SJSA1 (cell line): ENCODE measurements around the gene SCNM1. TPM values are rescaled to one million over a fixed set of nuclear protein-coding genes. Genes with fewer than 3 reads are reported as not detected.

Source experiments
- DNase-seq, 2 experiments: peaks; one replicate each; pipeline ENCODE4 v3.0.0-alpha.2; 2015 to 2020; ENCODE audit warnings: low spot score in 2 of 2, low read depth in 1 of 2
- H3K27ac ChIP-seq: fragments of 250-450 bp; sonication (Bioruptor Pico); 2 replicates; pipeline ENCODE4 v1.5.1; 2020; ENCODE audit warnings: mild to moderate bottlenecking, moderate library complexity
- H3K27me3 ChIP-seq: fragments of 250-450 bp; sonication (Bioruptor Pico); replicated peaks from 2 replicates; pipeline ENCODE4 v1.5.1; 2020; ENCODE audit warnings: mild to moderate bottlenecking, moderate library complexity
- H3K36me3 ChIP-seq: fragments of 250-450 bp; sonication (Bioruptor Pico); 2 replicates; pipeline ENCODE4 v1.5.1; 2020; ENCODE audit warnings: mild to moderate bottlenecking
- H3K4me1 ChIP-seq: fragments of 250-450 bp; sonication (Bioruptor Pico); replicated peaks from 2 replicates; pipeline ENCODE4 v1.6.1; 2021; ENCODE audit warnings: mild to moderate bottlenecking
- H3K4me3 ChIP-seq: fragments of 250-450 bp; sonication (Bioruptor Pico); 2 replicates; pipeline ENCODE4 v1.5.1; 2020; ENCODE audit warnings: mild to moderate bottlenecking
- H3K9me3 ChIP-seq: fragments of 250-450 bp; sonication (Bioruptor Pico); replicated peaks from 2 replicates; pipeline ENCODE4 v1.5.1; 2020; ENCODE audit warnings: mild to moderate bottlenecking
- total RNA-seq: library from RNA; depleted of rRNA; stranded (reverse); fragments of >200 nt; shearing (Covaris generic); gene quantifications from 2 replicates; pipeline ENCODE4 v1.2.3, GENCODE V29; 2014

SCNM1 gene
- total RNA-seq, 1 experiment from 2014 or later = 62.9 TPM

GRCh38 chr1:151142411-151143056, 23.4 kb upstream of the SCNM1 start:
- Histone ChIP-seq H3K27ac (no peak overlapping the region), H3K4me3 (no peak overlapping the region), H3K36me3 (no peaks in the 10 kb centered on the region), H3K9me3 (no peaks in the 10 kb centered on the region), H3K27me3 (no peaks in the 10 kb centered on the region), H3K4me1 (peaks cover 12% of the 10 kb centered on the region)
- DNase-seq = no peak

DNA sequence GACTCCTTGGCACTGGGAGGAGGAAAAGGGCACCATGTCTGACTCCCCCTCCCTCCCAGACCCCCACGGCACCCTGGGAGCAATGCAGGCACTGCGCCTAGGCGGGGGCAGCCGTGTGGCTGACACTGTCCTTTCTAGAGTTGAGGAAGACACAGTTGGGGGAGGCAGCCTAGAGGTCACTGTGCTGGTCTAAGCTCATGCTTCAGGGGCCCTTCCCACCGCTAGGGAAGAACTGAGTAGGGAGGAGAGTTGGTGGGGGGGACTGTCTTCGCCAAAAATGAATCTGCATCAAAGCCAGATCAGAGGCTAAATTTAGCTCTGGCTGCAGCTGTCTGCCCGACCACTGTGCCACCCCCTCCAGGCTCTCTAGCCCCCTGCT, 22.9 kb upstream of the SCNM1 start:
- Histone ChIP-seq H3K36me3 (no peaks in the 10 kb centered on the region), H3K9me3 (no peaks in the 10 kb centered on the region), H3K27me3 (no peaks in the 10 kb centered on the region), H3K27ac (no peak overlapping the region), H3K4me1 (peaks cover 16% of the 10 kb centered on the region), H3K4me3 (no peak overlapping the region)
- no peak for DNase-seq

- Histone ChIP-seq H3K4me1 (peaks cover 16% of the 10 kb centered on the region), H3K36me3 (no peaks in the 10 kb centered on the region), H3K9me3 (no peaks in the 10 kb centered on the region), H3K27me3 (no peaks in the 10 kb centered on the region), H3K27ac (no peak overlapping the region), H3K4me3 (no peak overlapping the region)
- DNase-seq = no peak
These were observed 22.0 kb upstream of the SCNM1 start for GRCh38 chr1:151143986-151144385.

- peaks cover 16% of the 10 kb centered on the region for H3K4me1 ChIP-seq
- no peaks in the 10 kb centered on the region for H3K9me3 ChIP-seq
- no peaks in the 10 kb centered on the region for H3K27me3 ChIP-seq
- DNase-seq = no peak
- no peak overlapping the region for H3K27ac ChIP-seq
- H3K4me3 ChIP-seq = no peak overlapping the region
- no peaks in the 10 kb centered on the region for H3K36me3 ChIP-seq
These were observed 21.3 kb upstream of the SCNM1 start for GRCh38 chr1:151144474-151145303.

GRCh38 chr1:151145304-151146071, 20.5 kb upstream of the SCNM1 start:
- H3K4me1 ChIP-seq = peaks cover 16% of the 10 kb centered on the region
- no peaks in the 10 kb centered on the region for H3K9me3 ChIP-seq
- no peaks in the 10 kb centered on the region for H3K27me3 ChIP-seq
- peak overlapping the region; percentile 45; the same call in 1 of the 2 replicates for H3K4me3 ChIP-seq
- H3K27ac ChIP-seq = no peak overlapping the region
- no peak for DNase-seq
- H3K36me3 ChIP-seq = no peaks in the 10 kb centered on the region

DNA sequence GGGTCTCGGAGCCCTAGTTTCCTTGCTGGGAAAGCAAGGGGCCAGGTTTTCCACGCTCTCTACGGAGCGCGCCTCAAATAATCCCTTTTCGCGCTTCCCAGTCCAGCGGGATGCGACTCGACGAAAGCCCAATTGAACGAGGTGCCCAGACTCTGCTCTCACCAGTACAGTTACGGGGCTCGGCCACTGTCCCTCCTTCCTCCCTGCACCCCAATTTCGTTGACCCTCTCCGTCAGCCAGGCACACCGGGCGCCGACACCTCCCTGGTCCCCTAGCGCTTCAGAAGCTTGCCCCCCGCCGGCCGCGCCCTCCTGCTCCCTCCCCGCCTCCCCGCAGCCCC, 19.9 kb upstream of the SCNM1 start:
- H3K27me3 ChIP-seq = no peaks in the 10 kb centered on the region
- H3K4me3 ChIP-seq = peak overlapping the region; percentile 45
- no peak overlapping the region for H3K27ac ChIP-seq
- peaks cover 16% of the 10 kb centered on the region for H3K4me1 ChIP-seq
- no peak for DNase-seq
- H3K9me3 ChIP-seq = no peaks in the 10 kb centered on the region
- H3K36me3 ChIP-seq = no peaks in the 10 kb centered on the region

DNA sequence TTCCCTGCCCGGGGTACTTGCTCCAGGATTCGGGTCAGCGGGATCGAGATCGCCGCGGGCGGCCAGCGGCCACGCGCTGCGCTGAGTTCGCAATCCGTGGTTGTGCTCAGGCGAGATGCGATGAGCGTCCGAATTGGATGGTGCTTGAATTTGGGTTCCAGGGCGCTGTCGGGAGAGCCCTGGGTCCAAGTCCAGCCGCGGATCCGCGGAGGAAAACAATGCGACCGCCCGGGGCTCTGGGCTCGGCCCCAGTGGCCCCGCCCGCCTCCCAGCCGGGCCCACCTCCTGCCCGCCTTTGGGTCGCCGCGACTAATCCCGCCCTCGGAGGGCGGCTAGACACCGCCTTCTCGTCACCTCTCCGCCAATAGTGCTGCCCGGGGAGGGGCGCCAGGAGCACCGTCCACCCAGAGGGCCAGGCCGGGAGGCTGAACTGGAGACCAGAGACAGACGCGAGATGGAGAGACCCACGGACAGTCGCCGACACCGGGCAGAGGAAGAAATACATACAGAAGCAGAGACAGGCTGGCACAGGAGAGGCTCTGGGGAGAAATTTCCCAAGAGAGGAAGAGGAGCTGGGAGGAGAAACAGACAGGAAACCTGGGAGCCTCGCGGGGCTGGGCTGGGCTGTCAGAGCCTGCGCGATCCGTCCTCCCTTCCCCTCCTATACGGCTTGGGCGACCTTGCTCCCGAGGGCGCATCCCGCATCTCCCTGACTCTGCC, 19.4 kb upstream of the SCNM1 start, which contains the start of gene SEMA6C:
TSS of gene SEMA6C (minus strand) at position 220 of the 720 bp plus-strand sequence. CDS start 4,010 bp downstream, outside the sequence.
- Histone ChIP-seq H3K36me3 (no peaks in the 10 kb centered on the region), H3K4me1 (peaks cover 16% of the 10 kb centered on the region), H3K9me3 (no peaks in the 10 kb centered on the region), H3K4me3 (peak within 1 kb of the TSS; percentile 45), H3K27ac (no peak within 1 kb of the TSS), H3K27me3 (no peaks in the 10 kb centered on the region)
- DNase-seq = peak; percentile 91 to 95

DNA sequence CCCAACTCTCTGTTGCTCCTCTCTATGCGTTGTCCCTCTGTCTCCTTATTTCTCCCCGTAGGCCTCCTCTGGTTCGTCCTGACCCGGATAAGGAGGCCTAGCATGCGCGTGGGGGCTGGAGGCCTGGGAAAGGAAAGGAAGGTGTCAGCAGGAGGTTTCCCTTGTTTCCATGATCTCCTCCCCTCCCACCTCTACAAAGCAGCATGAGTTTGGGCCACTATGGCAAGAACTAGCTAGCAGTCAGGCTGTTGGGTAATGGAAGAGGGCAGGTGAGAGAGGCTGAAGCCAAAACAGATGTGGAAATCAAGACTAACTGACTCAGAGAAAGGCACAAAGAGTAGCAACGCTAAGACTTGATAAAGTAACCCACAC, 18.8 kb upstream of the SCNM1 start:
- H3K4me3 ChIP-seq = peak overlapping the region; percentile 45
- no peak for DNase-seq
- no peaks in the 10 kb centered on the region for H3K36me3 ChIP-seq
- H3K4me1 ChIP-seq = peaks cover 16% of the 10 kb centered on the region
- no peaks in the 10 kb centered on the region for H3K27me3 ChIP-seq
- no peak overlapping the region for H3K27ac ChIP-seq
- no peaks in the 10 kb centered on the region for H3K9me3 ChIP-seq

GRCh38 chr1:151147665-151148064, 18.3 kb upstream of the SCNM1 start:
- Histone ChIP-seq H3K27me3 (no peaks in the 10 kb centered on the region), H3K36me3 (no peaks in the 10 kb centered on the region), H3K9me3 (no peaks in the 10 kb centered on the region), H3K4me1 (peaks cover 16% of the 10 kb centered on the region), H3K4me3 (no peak overlapping the region), H3K27ac (no peak overlapping the region)
- DNase-seq = peak in 1 of 2 experiments; percentile 7

DNA sequence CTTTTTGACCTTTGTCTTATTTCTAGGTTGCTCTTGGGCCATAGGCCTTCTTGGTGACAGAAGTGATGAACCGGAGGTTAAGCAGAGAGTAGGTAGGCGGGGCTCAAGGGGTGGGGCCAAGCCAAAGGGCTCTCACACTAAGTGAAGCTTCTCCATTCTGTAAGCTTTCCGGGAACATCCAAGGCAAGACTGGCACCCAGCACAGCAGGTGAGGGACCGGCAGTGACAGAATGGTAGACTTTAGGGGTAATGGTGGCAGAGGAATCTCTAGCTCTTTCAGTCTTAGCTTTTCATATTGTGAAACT, 9.5 kb upstream of the SCNM1 start, which contains the start of gene TNFAIP8L2:
TSS of gene TNFAIP8L2 (plus strand) at position 135 of the 305 bp plus-strand sequence. CDS start 2,049 bp downstream, outside the sequence.
- H3K27ac ChIP-seq = no peak within 1 kb of the TSS
- DNase-seq = no peak
- no peak within 1 kb of the TSS for H3K4me3 ChIP-seq
- no peaks in the 10 kb centered on the region for H3K27me3 ChIP-seq
- H3K36me3 ChIP-seq = peaks cover 38% of the 10 kb centered on the region
- no peaks in the 10 kb centered on the region for H3K9me3 ChIP-seq
- no peaks in the 10 kb centered on the region for H3K4me1 ChIP-seq

DNA sequence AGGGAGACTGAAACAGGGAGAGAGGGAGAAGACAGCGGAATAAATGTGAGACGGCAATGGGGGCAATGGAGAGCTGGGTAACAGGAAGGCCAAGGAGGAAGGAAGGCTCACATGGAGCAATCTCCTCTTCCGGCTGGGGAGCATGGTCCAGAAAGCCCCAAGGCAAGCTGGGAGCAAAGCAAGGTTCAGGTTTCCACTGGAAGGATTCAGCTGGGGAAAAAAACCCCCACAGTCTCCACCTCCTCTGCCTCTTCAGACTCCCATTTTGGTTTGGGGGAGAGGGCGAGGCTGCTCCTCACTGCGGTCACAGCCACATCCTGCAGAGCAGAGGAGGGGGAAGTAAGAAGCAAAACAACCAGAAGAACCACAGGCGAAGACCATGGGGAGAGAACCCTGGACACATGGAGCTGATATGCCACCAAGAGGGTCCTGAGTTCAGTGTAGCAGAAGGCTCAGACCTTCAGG, 8.8 kb upstream of the SCNM1 start:
- no peak for DNase-seq
- no peak overlapping the region for H3K27ac ChIP-seq
- peaks cover 41% of the 10 kb centered on the region for H3K36me3 ChIP-seq
- no peaks in the 10 kb centered on the region for H3K27me3 ChIP-seq
- H3K4me3 ChIP-seq = no peak overlapping the region
- H3K9me3 ChIP-seq = no peaks in the 10 kb centered on the region
- H3K4me1 ChIP-seq = no peaks in the 10 kb centered on the region

GRCh38 chr1:151158326-151158725, 7.6 kb upstream of the SCNM1 start:
- H3K9me3 ChIP-seq = no peaks in the 10 kb centered on the region
- no peak for DNase-seq
- peaks cover 41% of the 10 kb centered on the region for H3K36me3 ChIP-seq
- no peaks in the 10 kb centered on the region for H3K27me3 ChIP-seq
- H3K27ac ChIP-seq = no peak overlapping the region
- no peaks in the 10 kb centered on the region for H3K4me1 ChIP-seq
- H3K4me3 ChIP-seq = no peak overlapping the region

- DNase-seq = no peak
- no peak overlapping the region for H3K4me3 ChIP-seq
- H3K9me3 ChIP-seq = no peaks in the 10 kb centered on the region
- no peak overlapping the region for H3K27ac ChIP-seq
- no peaks in the 10 kb centered on the region for H3K4me1 ChIP-seq
- H3K36me3 ChIP-seq = peaks cover 41% of the 10 kb centered on the region
- H3K27me3 ChIP-seq = no peaks in the 10 kb centered on the region
These were observed 7.1 kb upstream of the SCNM1 start for GRCh38 chr1:151158751-151159251.
